ENCODE data around the gene PARD3. TPM values are rescaled to one million over a fixed set of nuclear protein-coding genes. Genes with fewer than 3 reads are reported as not detected.

Gene PARD3
- total RNA-seq, 4 donors from 2014 or later, result 115 to 226 (median 141) TPM

GRCh38 chr10:34627741-34628140 is 187.4 kb downstream of the PARD3 start:
- no peaks in the 10 kb centered on the region for H3K27me3 ChIP-seq
- 89% methylated on average over 3 of the region's 3 CpGs for WGBS
- H3K4me1 ChIP-seq, result peaks cover 10% of the 10 kb centered on the region
- no peaks in the 10 kb centered on the region for H3K9me3 ChIP-seq
- no peak for TF ChIP-seq EP300 (IDR thresholded peaks at IDR 0.05)
- no peak for TF ChIP-seq CTCF (IDR thresholded peaks at IDR 0.05)
- no peak for TF ChIP-seq POLR2A (IDR thresholded peaks at IDR 0.05)
- no peak for TF ChIP-seq POLR2AphosphoS5 (IDR thresholded peaks at IDR 0.05)
- no peaks in the 10 kb centered on the region for H3K36me3 ChIP-seq
- H3K4me3 ChIP-seq, result no peak overlapping the region
- DNase-seq (ENCODE audit: low spot score in 2 of 2), result no peak
- no peak overlapping the region for H3K27ac ChIP-seq

- Histone ChIP-seq H3K4me1 (peaks cover 10% of the 10 kb centered on the region), H3K36me3 (no peaks in the 10 kb centered on the region), H3K9me3 (no peaks in the 10 kb centered on the region), H3K4me3 (no peak overlapping the region), H3K27me3 (no peaks in the 10 kb centered on the region), H3K27ac (no peak overlapping the region)
- no peak for DNase-seq (ENCODE audit: low spot score in 2 of 2)
- TF ChIP-seq POLR2A (IDR thresholded peaks at IDR 0.05) (no peak), CTCF (IDR thresholded peaks at IDR 0.05) (no peak), EP300 (IDR thresholded peaks at IDR 0.05) (no peak), POLR2AphosphoS5 (IDR thresholded peaks at IDR 0.05) (no peak)
- WGBS, result 78% methylated on average over 6 of the region's 6 CpGs
These were observed 187.8 kb downstream of the PARD3 start for GRCh38 chr10:34627331-34627730.

GRCh38 chr10:34626158-34626880 is 188.8 kb downstream of the PARD3 start:
- 75% methylated on average over 3 of the region's 3 CpGs for WGBS
- Histone ChIP-seq H3K36me3 (no peaks in the 10 kb centered on the region), H3K9me3 (no peaks in the 10 kb centered on the region), H3K4me1 (peaks cover 10% of the 10 kb centered on the region), H3K27ac (no peak overlapping the region), H3K4me3 (no peak overlapping the region), H3K27me3 (no peaks in the 10 kb centered on the region)
- no peak for DNase-seq (ENCODE audit: low spot score in 2 of 2)
- no peak for TF ChIP-seq POLR2AphosphoS5 (IDR thresholded peaks at IDR 0.05)
- no peak for TF ChIP-seq POLR2A (IDR thresholded peaks at IDR 0.05)
- no peak for TF ChIP-seq CTCF (IDR thresholded peaks at IDR 0.05)
- TF ChIP-seq EP300 (IDR thresholded peaks at IDR 0.05), result no peak

- Histone ChIP-seq H3K9me3 (no peaks in the 10 kb centered on the region), H3K4me3 (no peak overlapping the region), H3K36me3 (no peaks in the 10 kb centered on the region), H3K27me3 (no peaks in the 10 kb centered on the region), H3K27ac (no peak overlapping the region), H3K4me1 (peaks cover 10% of the 10 kb centered on the region)
- TF ChIP-seq EP300 (IDR thresholded peaks at IDR 0.05), result no peak
- no peak for TF ChIP-seq POLR2AphosphoS5 (IDR thresholded peaks at IDR 0.05)
- no peak for TF ChIP-seq POLR2A (IDR thresholded peaks at IDR 0.05)
- no peak for TF ChIP-seq CTCF (IDR thresholded peaks at IDR 0.05)
- 84% methylated on average over 6 of the region's 12 CpGs for WGBS
- no peak for DNase-seq (ENCODE audit: low spot score in 2 of 2)
These were observed 190.6 kb downstream of the PARD3 start for GRCh38 chr10:34624323-34625153.

- no peaks in the 10 kb centered on the region for H3K36me3 ChIP-seq
- H3K9me3 ChIP-seq, result no peaks in the 10 kb centered on the region
- no peak for DNase-seq (ENCODE audit: low spot score in 2 of 2)
These were observed 192.2 kb downstream of the PARD3 start for GRCh38 chr10:34622945-34623344.

More at GRCh38 chr10:34622945-34623344, 192.2 kb downstream of the PARD3 start:
- H3K27me3 ChIP-seq, result no peaks in the 10 kb centered on the region
- 95% methylated on average over 4 of the region's 4 CpGs for WGBS
- TF ChIP-seq EP300 (IDR thresholded peaks at IDR 0.05) (no peak), POLR2AphosphoS5 (IDR thresholded peaks at IDR 0.05) (no peak), CTCF (IDR thresholded peaks at IDR 0.05) (no peak), POLR2A (IDR thresholded peaks at IDR 0.05) (no peak)
- H3K4me1 ChIP-seq, result peaks cover 2% of the 10 kb centered on the region
- H3K4me3 ChIP-seq, result no peak overlapping the region
- no peak overlapping the region for H3K27ac ChIP-seq
